GM23338 (cell line): ENCODE data around the gene LILRA5. TPM values are rescaled to one million over a fixed set of nuclear protein-coding genes. Genes with fewer than 3 reads are reported as not detected.
"Not testable (repeated sequence)": the region's sequence is repeated elsewhere in the genome, so short reads cannot be mapped to it uniquely, and the experiment has no call there.

ENCODE experiments used
- ATAC-seq: fragments of 200-7000 bp; cut with Tn5 transposase; 3 replicates; pipeline ENCODE4 v1.9.1; 2020
- DNase-seq: peaks from one replicate; pipeline ENCODE4 v3.0.0-alpha.2; 2015; ENCODE audit warnings: low spot score
- H2AFZ ChIP-seq: fragments of 200-600 bp; sonication (generic); 2 replicates; pipeline ENCODE4 v1.8.0; 2016; ENCODE audit warnings: antibody characterized with exemption, mild to moderate bottlenecking, moderate library complexity
- H3F3A ChIP-seq: fragments of 200-600 bp; sonication (generic); replicated peaks from 2 replicates; pipeline ENCODE4 v1.8.0; 2017; ENCODE audit warnings: antibody characterized with exemption, mixed run types, low read depth
- H3K27ac ChIP-seq: fragments of 200-600 bp; sonication (generic); 2 replicates; pipeline ENCODE4 v1.6.1; 2016; ENCODE audit warnings: low read depth
- H3K27me3 ChIP-seq: fragments of 200-600 bp; sonication (generic); 2 replicates; pipeline ENCODE4 v1.8.0; 2016; ENCODE audit warnings: mild to moderate bottlenecking, mixed run types, moderate library complexity; ENCODE audit not compliant: insufficient read depth
- H3K36me3 ChIP-seq: fragments of 200-600 bp; sonication (generic); 2 replicates; pipeline ENCODE4 v1.8.0; 2016; ENCODE audit warnings: mild to moderate bottlenecking; ENCODE audit not compliant: insufficient read depth
- H3K4me1 ChIP-seq: fragments of 200-600 bp; sonication (generic); 2 replicates; pipeline ENCODE4 v1.8.0; 2016; ENCODE audit warnings: mild to moderate bottlenecking, moderate library complexity; ENCODE audit not compliant: insufficient read depth
- H3K4me2 ChIP-seq: fragments of 200-600 bp; sonication (generic); 2 replicates; pipeline ENCODE4 v1.7.1; 2017; ENCODE audit warnings: mixed run types
- H3K4me3 ChIP-seq: fragments of 200-600 bp; sonication (generic); 2 replicates; pipeline ENCODE4 v1.6.1; 2016; ENCODE audit warnings: mixed run types
- H3K79me2 ChIP-seq: fragments of 200-600 bp; sonication (generic); replicated peaks from 2 replicates; pipeline ENCODE4 v1.8.0; 2017; ENCODE audit warnings: mild to moderate bottlenecking; ENCODE audit not compliant: insufficient read depth
- H3K9me2 ChIP-seq: fragments of 200-600 bp; sonication (generic); 2 replicates; pipeline ENCODE4 v1.8.0; 2017; ENCODE audit not compliant: insufficient read depth
- H4K20me1 ChIP-seq: fragments of 200-600 bp; sonication (generic); replicated peaks from 2 replicates; pipeline ENCODE4 v1.8.0; 2017; ENCODE audit warnings: mild to moderate bottlenecking; ENCODE audit not compliant: insufficient read depth
- H3K27ac Mint-ChIP-seq: 2 replicates; pipeline ENCODE4 v1.8.0; 2020; ENCODE audit warnings: inconsistent platforms, mild to moderate bottlenecking, moderate library complexity, mixed read lengths
- H3K27me3 Mint-ChIP-seq: 3 replicates; pipeline ENCODE4 v1.8.0; 2022; ENCODE audit warnings: low read depth, mild to moderate bottlenecking, moderate library complexity, mixed read lengths, inconsistent platforms; ENCODE audit not compliant: insufficient read depth, poor library complexity
- H3K36me3 Mint-ChIP-seq: 3 replicates; pipeline ENCODE4 v1.8.0; 2021; ENCODE audit warnings: low read depth, mild to moderate bottlenecking, inconsistent platforms, moderate library complexity, mixed read lengths
- H3K4me1 Mint-ChIP-seq: 3 replicates; pipeline ENCODE4 v1.8.0; 2020; ENCODE audit warnings: mild to moderate bottlenecking, inconsistent platforms, mixed read lengths
- H3K4me3 Mint-ChIP-seq: 3 replicates; pipeline ENCODE4 v1.8.0; 2021; ENCODE audit warnings: moderate library complexity, mild to moderate bottlenecking, inconsistent platforms, mixed read lengths
- H3K9me3 Mint-ChIP-seq: 3 replicates; pipeline ENCODE4 v1.8.0; 2020; ENCODE audit warnings: moderate library complexity, mild to moderate bottlenecking, inconsistent platforms, mixed read lengths
- CREB1 ChIP-seq: fragments of 250-450 bp; sonication (Bioruptor Pico); IDR thresholded peaks from 2 replicates; pipeline ENCODE4 v1.5.0; 2020; ENCODE audit warnings: low read depth, mild to moderate bottlenecking, moderate library complexity
- CTCF ChIP-seq, 2 experiments: fragments of 200-600 bp in 1 of 2; sonication (generic) in 1 of 2; conservative IDR thresholded peaks; 2 replicates each; pipeline versions ENCODE4 v1.5.1 to v1.6.1; 2016 to 2017; ENCODE audit warnings: antibody characterized with exemption in 2 of 2, low read depth in 2 of 2, mild to moderate bottlenecking in 2 of 2, moderate library complexity in 1 of 2
- EZH2 ChIP-seq: fragments of 200-600 bp; sonication (generic); IDR thresholded peaks from one replicate; pipeline ENCODE4 v1.8.0; 2017; ENCODE audit warnings: antibody characterized with exemption, mild to moderate bottlenecking, low read depth; ENCODE audit not compliant: unreplicated experiment
- STAT1 ChIP-seq: IDR thresholded peaks from one replicate; pipeline ENCODE4 v1.6.1; 2016; ENCODE audit warnings: antibody characterized with exemption; ENCODE audit not compliant: unreplicated experiment
- ZNF331 ChIP-seq: fragments of 250-450 bp; sonication (Bioruptor Pico); IDR thresholded peaks from 2 replicates; pipeline ENCODE4 v1.5.0; 2020; ENCODE audit warnings: low read depth, mild to moderate bottlenecking, moderate library complexity
- polyA plus RNA-seq: library from polyadenylated mRNA; unstranded; fragments of >200 nt; fragmentation: Nextera tagmentation; extraction: Ambion mirVana; gene quantifications from 2 replicates; pipeline ENCODE4 v1.2.1, GENCODE V29; 2016
- total RNA-seq: library from RNA; depleted of rRNA; stranded (reverse); fragments of >200 nt; shearing (Covaris generic); gene quantifications from 2 replicates; pipeline ENCODE4 v1.2.3, GENCODE V29; 2014

LILRA5 gene
- total and polyA plus RNA-seq, 2 experiments from 2014 or later, result not detected

- no peaks in the 10 kb centered on the region for H3K79me2 ChIP-seq
- no peak for ATAC-seq
Measured at GRCh38 chr19:54279406-54279962, 33.5 kb downstream of the LILRA5 start.

GRCh38 chr19:54278571-54279195 is 34.3 kb downstream of the LILRA5 start:
- not testable (repeated sequence) for H3K36me3 Mint-ChIP-seq, H3K4me3 Mint-ChIP-seq, ATAC-seq, DNase-seq, H3K4me1 ChIP-seq, H3K36me3 ChIP-seq, H3F3A ChIP-seq, H3K4me1 Mint-ChIP-seq, H3K27ac ChIP-seq, H4K20me1 ChIP-seq, H3K79me2 ChIP-seq, H3K9me3 Mint-ChIP-seq, H3K27ac Mint-ChIP-seq, H3K4me3 ChIP-seq, H2AFZ ChIP-seq, H3K9me2 ChIP-seq, H3K4me2 ChIP-seq, H3K27me3 ChIP-seq
- peaks cover 16% of the 10 kb centered on the region for H3K27me3 Mint-ChIP-seq

More at GRCh38 chr19:54279406-54279962, 33.5 kb downstream of the LILRA5 start:
- no peaks in the 10 kb centered on the region for H3K36me3 ChIP-seq
- H3K27ac Mint-ChIP-seq, result no peak overlapping the region
- no peaks in the 10 kb centered on the region for H3K27me3 ChIP-seq
- H3K4me1 Mint-ChIP-seq, result no peaks in the 10 kb centered on the region
- no peak overlapping the region for H3K4me2 ChIP-seq
- H3K4me1 ChIP-seq, result no peaks in the 10 kb centered on the region
- no peaks in the 10 kb centered on the region for H3K9me2 ChIP-seq
- H3K36me3 Mint-ChIP-seq, result no peaks in the 10 kb centered on the region
- no peaks in the 10 kb centered on the region for H3F3A ChIP-seq
- H3K4me3 ChIP-seq, result no peak overlapping the region
- TF ChIP-seq STAT1 (no peak), CTCF (conservative IDR thresholded peaks at IDR 0.05; ENCODE audit: low read depth in 2 of 2) (no peak), ZNF331 (CRISPR knock-in tag) (no peak), EZH2 (no peak), CREB1 (CRISPR knock-in tag) (no peak)
- no peak overlapping the region for H3K27ac ChIP-seq
- H3K27me3 Mint-ChIP-seq, result peaks cover 16% of the 10 kb centered on the region
- H3K9me3 Mint-ChIP-seq, result no peaks in the 10 kb centered on the region
- no peak overlapping the region for H2AFZ ChIP-seq
- no peaks in the 10 kb centered on the region for H4K20me1 ChIP-seq
- no peak overlapping the region for H3K4me3 Mint-ChIP-seq
- DNase-seq, result no peak

GRCh38 chr19:54278056-54278455 is 34.9 kb downstream of the LILRA5 start:
- H3K27me3 Mint-ChIP-seq, result peaks cover 16% of the 10 kb centered on the region
- not testable (repeated sequence) for H3K36me3 ChIP-seq, DNase-seq, H3K36me3 Mint-ChIP-seq, H3K4me1 ChIP-seq, H4K20me1 ChIP-seq, H3K27ac ChIP-seq, ATAC-seq, H3K9me3 Mint-ChIP-seq, H3K4me3 Mint-ChIP-seq, H3F3A ChIP-seq, H3K27ac Mint-ChIP-seq, H3K9me2 ChIP-seq, H2AFZ ChIP-seq, H3K4me3 ChIP-seq, H3K4me1 Mint-ChIP-seq, H3K27me3 ChIP-seq, H3K79me2 ChIP-seq, H3K4me2 ChIP-seq

GRCh38 chr19:54277111-54277615 is 35.8 kb downstream of the LILRA5 start:
- ATAC-seq, H3K4me1 Mint-ChIP-seq, H3K9me3 Mint-ChIP-seq, DNase-seq, H3K79me2 ChIP-seq, H3K4me1 ChIP-seq, H3K36me3 ChIP-seq, H3K27ac Mint-ChIP-seq, H3K36me3 Mint-ChIP-seq, H2AFZ ChIP-seq, H3F3A ChIP-seq, H3K4me2 ChIP-seq, H3K9me2 ChIP-seq, H3K4me3 ChIP-seq, H3K27me3 ChIP-seq, H3K4me3 Mint-ChIP-seq, H3K27ac ChIP-seq, H4K20me1 ChIP-seq: not testable (repeated sequence)
- H3K27me3 Mint-ChIP-seq, result peaks cover 16% of the 10 kb centered on the region
